ENCODE measurements around the gene AOC3. TPM values are rescaled to one million over a fixed set of nuclear protein-coding genes. Genes with fewer than 3 reads are reported as not detected.

AOC3 gene
- total and polyA plus RNA-seq, 2 of the 13 experiments (the other 11 are each of a cell fraction or from before 2014, with no cell fraction given), result 8.7 to 51.7 TPM

DNA sequence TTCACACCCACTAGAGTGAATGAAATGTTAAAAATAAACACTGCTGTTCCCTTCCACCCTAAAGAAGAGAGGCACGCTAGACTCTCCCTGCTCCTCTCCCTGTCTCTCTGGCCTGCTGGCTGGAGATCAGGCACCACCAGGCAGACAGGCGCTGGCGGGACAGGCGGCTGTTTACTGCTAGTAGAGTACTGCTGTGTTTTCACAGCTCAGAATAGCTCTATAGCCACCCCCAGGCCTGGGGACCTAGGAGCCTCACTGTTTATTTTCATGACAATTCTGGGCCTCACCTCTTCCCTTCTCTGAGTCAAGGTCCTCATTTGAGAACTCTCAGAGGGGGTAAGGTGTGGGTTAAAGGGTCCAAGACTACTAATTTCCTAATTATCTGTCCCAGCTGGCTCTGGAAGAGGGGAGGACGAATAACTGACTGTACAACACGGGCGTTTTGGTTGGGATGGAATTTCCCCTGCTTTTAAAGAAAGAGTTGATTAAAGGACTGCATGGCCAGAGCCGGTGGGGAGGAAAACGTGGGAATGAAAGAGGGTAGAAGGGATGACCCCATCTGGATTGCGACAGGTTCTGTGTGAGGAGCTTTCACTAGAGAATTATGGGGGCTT is 40.6 kb downstream of the AOC3 start (continued):
- TF ChIP-seq, protein P1, sequence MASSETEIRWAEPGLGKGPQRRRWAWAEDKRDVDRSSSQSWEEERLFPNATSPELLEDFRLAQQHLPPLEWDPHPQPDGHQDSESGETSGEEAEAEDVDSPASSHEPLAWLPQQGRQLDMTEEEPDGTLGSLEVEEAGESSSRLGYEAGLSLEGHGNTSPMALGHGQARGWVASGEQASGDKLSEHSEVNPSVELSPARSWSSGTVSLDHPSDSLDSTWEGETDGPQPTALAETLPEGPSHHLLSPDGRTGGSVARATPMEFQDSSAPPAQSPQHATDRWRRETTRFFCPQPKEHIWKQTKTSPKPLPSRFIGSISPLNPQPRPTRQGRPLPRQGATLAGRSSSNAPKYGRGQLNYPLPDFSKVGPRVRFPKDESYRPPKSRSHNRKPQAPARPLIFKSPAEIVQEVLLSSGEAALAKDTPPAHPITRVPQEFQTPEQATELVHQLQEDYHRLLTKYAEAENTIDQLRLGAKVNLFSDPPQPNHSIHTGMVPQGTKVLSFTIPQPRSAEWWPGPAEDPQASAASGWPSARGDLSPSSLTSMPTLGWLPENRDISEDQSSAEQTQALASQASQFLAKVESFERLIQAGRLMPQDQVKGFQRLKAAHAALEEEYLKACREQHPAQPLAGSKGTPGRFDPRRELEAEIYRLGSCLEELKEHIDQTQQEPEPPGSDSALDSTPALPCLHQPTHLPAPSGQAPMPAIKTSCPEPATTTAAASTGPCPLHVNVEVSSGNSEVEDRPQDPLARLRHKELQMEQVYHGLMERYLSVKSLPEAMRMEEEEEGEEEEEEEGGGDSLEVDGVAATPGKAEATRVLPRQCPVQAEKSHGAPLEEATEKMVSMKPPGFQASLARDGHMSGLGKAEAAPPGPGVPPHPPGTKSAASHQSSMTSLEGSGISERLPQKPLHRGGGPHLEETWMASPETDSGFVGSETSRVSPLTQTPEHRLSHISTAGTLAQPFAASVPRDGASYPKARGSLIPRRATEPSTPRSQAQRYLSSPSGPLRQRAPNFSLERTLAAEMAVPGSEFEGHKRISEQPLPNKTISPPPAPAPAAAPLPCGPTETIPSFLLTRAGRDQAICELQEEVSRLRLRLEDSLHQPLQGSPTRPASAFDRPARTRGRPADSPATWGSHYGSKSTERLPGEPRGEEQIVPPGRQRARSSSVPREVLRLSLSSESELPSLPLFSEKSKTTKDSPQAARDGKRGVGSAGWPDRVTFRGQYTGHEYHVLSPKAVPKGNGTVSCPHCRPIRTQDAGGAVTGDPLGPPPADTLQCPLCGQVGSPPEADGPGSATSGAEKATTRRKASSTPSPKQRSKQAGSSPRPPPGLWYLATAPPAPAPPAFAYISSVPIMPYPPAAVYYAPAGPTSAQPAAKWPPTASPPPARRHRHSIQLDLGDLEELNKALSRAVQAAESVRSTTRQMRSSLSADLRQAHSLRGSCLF (CRISPR knock-in tag; IDR thresholded peaks at IDR 0.05; ENCODE audit: borderline replicate concordance), result no peak
- TF ChIP-seq ZNF431 (CRISPR knock-in tag; IDR thresholded peaks at IDR 0.05; ENCODE audit: borderline replicate concordance, low read depth), result no peak
- no peak for TF ChIP-seq MBD4 (IDR thresholded peaks at IDR 0.05; ENCODE audit: borderline replicate concordance, low read length)
- peak; percentile 44; the same call in 1 of the 2 replicates for TF ChIP-seq ZNF543 (CRISPR knock-in tag; IDR thresholded peaks at IDR 0.05)
- TF ChIP-seq FOXJ3 (CRISPR knock-in tag; IDR thresholded peaks at IDR 0.05; ENCODE audit: borderline replicate concordance), result 0 out of 2 replicates have a peak, but pooled peaks have one; percentile 62
- TF ChIP-seq, protein P2, sequence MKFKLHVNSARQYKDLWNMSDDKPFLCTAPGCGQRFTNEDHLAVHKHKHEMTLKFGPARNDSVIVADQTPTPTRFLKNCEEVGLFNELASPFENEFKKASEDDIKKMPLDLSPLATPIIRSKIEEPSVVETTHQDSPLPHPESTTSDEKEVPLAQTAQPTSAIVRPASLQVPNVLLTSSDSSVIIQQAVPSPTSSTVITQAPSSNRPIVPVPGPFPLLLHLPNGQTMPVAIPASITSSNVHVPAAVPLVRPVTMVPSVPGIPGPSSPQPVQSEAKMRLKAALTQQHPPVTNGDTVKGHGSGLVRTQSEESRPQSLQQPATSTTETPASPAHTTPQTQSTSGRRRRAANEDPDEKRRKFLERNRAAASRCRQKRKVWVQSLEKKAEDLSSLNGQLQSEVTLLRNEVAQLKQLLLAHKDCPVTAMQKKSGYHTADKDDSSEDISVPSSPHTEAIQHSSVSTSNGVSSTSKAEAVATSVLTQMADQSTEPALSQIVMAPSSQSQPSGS (CRISPR knock-in tag; IDR thresholded peaks at IDR 0.05), result no peak
- no peak for TF ChIP-seq PCBP2 (optimal IDR thresholded peaks at IDR 0.05; ENCODE audit: low read depth, low read length, poor library complexity, severe bottlenecking)
- TF ChIP-seq, protein P3, sequence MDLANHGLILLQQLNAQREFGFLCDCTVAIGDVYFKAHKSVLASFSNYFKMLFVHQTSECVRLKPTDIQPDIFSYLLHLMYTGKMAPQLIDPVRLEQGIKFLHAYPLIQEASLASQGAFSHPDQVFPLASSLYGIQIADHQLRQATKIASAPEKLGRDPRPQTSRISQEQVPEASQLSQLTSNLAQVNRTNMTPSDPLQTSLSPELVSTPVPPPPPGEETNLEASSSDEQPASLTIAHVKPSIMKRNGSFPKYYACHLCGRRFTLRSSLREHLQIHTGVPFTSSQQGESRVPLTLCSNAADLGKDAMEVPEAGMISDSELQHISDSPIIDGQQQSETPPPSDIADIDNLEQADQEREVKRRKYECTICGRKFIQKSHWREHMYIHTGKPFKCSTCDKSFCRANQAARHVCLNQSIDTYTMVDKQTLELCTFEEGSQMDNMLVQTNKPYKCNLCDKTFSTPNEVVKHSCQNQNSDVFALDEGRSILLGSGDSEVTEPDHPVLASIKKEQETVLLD (CRISPR knock-in tag; IDR thresholded peaks at IDR 0.05; ENCODE audit: low read depth), result no peak
- no peak for TF ChIP-seq SRF (IDR thresholded peaks at IDR 0.05; ENCODE audit: low read depth, low read length)
- no peak for TF ChIP-seq ZNF460 (CRISPR knock-in tag; IDR thresholded peaks at IDR 0.05; ENCODE audit: borderline replicate concordance)
- no peak; the same call in 1 of the 2 replicates for TF ChIP-seq ZBTB38 (CRISPR knock-in tag; IDR thresholded peaks at IDR 0.05)
- no peak for TF ChIP-seq ZNF773 (CRISPR knock-in tag; IDR thresholded peaks at IDR 0.05; ENCODE audit: borderline replicate concordance)
- TF ChIP-seq ZNF30 (CRISPR knock-in tag; IDR thresholded peaks at IDR 0.05), result no peak
- TF ChIP-seq, protein P4, sequence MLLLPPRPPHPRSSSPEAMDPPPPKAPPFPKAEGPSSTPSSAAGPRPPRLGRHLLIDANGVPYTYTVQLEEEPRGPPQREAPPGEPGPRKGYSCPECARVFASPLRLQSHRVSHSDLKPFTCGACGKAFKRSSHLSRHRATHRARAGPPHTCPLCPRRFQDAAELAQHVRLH (CRISPR knock-in tag; IDR thresholded peaks at IDR 0.05; ENCODE audit: borderline replicate concordance, low read depth), result peak; percentile 63; the same call in 1 of the 2 replicates
- TF ChIP-seq, protein P5, sequence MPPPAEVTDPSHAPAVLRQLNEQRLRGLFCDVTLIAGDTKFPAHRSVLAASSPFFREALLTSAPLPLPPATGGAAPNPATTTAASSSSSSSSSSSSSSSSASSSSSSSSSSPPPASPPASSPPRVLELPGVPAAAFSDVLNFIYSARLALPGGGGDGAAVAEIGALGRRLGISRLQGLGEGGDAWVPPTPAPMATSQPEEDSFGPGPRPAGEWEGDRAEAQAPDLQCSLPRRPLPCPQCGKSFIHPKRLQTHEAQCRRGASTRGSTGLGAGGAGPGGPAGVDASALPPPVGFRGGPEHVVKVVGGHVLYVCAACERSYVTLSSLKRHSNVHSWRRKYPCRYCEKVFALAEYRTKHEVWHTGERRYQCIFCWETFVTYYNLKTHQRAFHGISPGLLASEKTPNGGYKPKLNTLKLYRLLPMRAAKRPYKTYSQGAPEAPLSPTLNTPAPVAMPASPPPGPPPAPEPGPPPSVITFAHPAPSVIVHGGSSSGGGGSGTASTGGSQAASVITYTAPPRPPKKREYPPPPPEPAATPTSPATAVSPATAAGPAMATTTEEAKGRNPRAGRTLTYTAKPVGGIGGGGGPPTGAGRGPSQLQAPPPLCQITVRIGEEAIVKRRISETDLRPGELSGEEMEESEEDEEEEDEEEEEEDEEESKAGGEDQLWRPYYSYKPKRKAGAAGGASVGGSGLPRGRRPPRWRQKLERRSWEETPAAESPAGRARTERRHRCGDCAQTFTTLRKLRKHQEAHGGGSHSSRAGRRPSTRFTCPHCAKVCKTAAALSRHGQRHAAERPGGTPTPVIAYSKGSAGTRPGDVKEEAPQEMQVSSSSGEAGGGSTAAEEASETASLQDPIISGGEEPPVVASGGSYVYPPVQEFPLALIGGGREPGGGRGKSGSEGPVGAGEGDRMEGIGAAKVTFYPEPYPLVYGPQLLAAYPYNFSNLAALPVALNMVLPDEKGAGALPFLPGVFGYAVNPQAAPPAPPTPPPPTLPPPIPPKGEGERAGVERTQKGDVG (CRISPR knock-in tag; IDR thresholded peaks at IDR 0.05; ENCODE audit: borderline replicate concordance), result peak; percentile 45; the same call in 1 of the 2 replicates
- peak; percentile 77 for TF ChIP-seq MED1 (CRISPR knock-in tag; IDR thresholded peaks at IDR 0.05)
- TF ChIP-seq PHF5A (CRISPR knock-in tag; IDR thresholded peaks at IDR 0.05; ENCODE audit: low read depth, unreplicated experiment), result no peak

Data from HepG2 (cell line).